Heart right ventricle (tissue), 16 donors: Measurements from ENCODE around the gene GNAT1. TPM values are rescaled to one million over a fixed set of nuclear protein-coding genes. Genes with fewer than 3 reads are reported as not detected.

ENCODE experiments used
- ATAC-seq, 8 donors: fragments of 200-7000 bp; cut with Tn5 transposase; one replicate each; pipeline ENCODE4 v1.9.1; 2020; ENCODE audit warnings: mild to moderate bottlenecking in 8 of 8, moderate library complexity in 8 of 8, moderate number of reproducible peaks in 1 of 8
- DNase-seq, 2 donors: peaks; one replicate each; pipeline ENCODE4 v3.0.0-alpha.2; 2020
- H3K27ac ChIP-seq, 10 donors: fragments of 200-600 bp; sonication (generic) in 2 of 10; one replicate each; pipeline versions ENCODE4 v1.5.0 to v1.8.0; 2020 to 2022; ENCODE audit warnings: mild to moderate bottlenecking in 3 of 10
- H3K27me3 ChIP-seq, 7 donors: fragments of 200-600 bp; one replicate each; pipeline ENCODE4 v1.8.0; 2021 to 2022; ENCODE audit warnings: mild to moderate bottlenecking in 2 of 7
- H3K36me3 ChIP-seq, 9 donors: fragments of 200-600 bp; sonication (generic) in 1 of 9; one replicate each; pipeline versions ENCODE4 v1.5.0 to v1.8.0; 2020 to 2022; ENCODE audit warnings: mild to moderate bottlenecking in 2 of 9
- H3K4me1 ChIP-seq, 9 donors: fragments of 200-600 bp; sonication (generic) in 1 of 9; one replicate each; pipeline versions ENCODE4 v1.5.0 to v1.8.0; 2020 to 2022; ENCODE audit warnings: mild to moderate bottlenecking in 4 of 9
- H3K4me3 ChIP-seq, 10 donors: fragments of 200-600 bp; sonication (generic) in 2 of 10; one replicate each; pipeline versions ENCODE4 v1.5.0 to v1.8.0; 2020 to 2022; ENCODE audit warnings: mild to moderate bottlenecking in 7 of 10, moderate library complexity in 2 of 10
- H3K9me3 ChIP-seq, 11 donors: fragments of 200-600 bp in 10 of 11; sonication (generic) in 2 of 11; one replicate each; pipeline versions ENCODE4 v1.5.0 to v1.8.0; 2013 to 2022; ENCODE audit warnings: mild to moderate bottlenecking in 2 of 11, control low read depth in 1 of 11, moderate library complexity in 1 of 11
- CTCF ChIP-seq, 9 donors: fragments of 200-600 bp; sonication (generic) in 2 of 9; IDR thresholded peaks; one replicate each; pipeline versions ENCODE4 v1.5.0 to v1.8.0; 2021 to 2022; ENCODE audit warnings: antibody characterized with exemption in 9 of 9, mild to moderate bottlenecking in 5 of 9, moderate library complexity in 1 of 9
- WGBS, 2 donors: extraction: QIAGEN DNeasy Blood & Tissue Kit; methylation state at CpG; one replicate each; pipeline ENCODE4 v1.1.7; 2013; ENCODE audit warnings: inconsistent platforms in 1 of 2; 5-methylcytosine and 5-hydroxymethylcytosine counted together
- intact Hi-C, 10 donors: fragments of 100-400 bp; cut with DNase I; formaldehyde crosslinking; loops; one replicate each; pipeline versions ENCODE4 v1.11.1 to v1.14.2; 2022
- polyA plus RNA-seq, 2 donors: library from polyadenylated mRNA; stranded (reverse); fragments of 200-250 nt; gene quantifications; one replicate each; pipeline ENCODE4 v1.2.3, GENCODE V29; 2013
- total RNA-seq, 10 donors: library from RNA; stranded (reverse); fragmentation: NEBNext Ultra II Directional in 3 of 10; extraction: Animal tissue kit (Norgen Biotek cat#: 25700) in 3 of 10; gene quantifications; one replicate each; pipeline versions ENCODE4 v1.2.1 to v1.2.4, GENCODE V29; 2021 to 2023
- donor health status: Arrhythmogenic right ventricular cardiomyopathy.
- donor health status: ischemic (EF 13 %, LVEDD 7.1; RV severe dilation, severe dysfunction).
- donor health status: healthy with polysubstance abuse.
- donor health status: DM: no; HTN: yes; CAD: no.
- donor health status: DM: no; HTN: no; CAD: no.
- donor health status: ischemic (EF 25% LVEDD 6.9; RV normal size, moderate dysfunction).
- donor health status: ischemic (EF 25% LVEDD 5.7; RV mildly dilated, moderate dysfunction).
- donor health status: healthy.
- donor health status: DM: yes; HTN: yes; CAD: no.
- donor health status: Ischemic cardiomyopathy.
- donor health status: ischemic (EF 35%, LVEDD 5.7; RV mildly dilated, moderate dysfunction).
- donor health status: nonischemic (EF 11% LVEDD 7.7; RV severe dilation, severe dysfunction).
- donor health status: DM: yes; HTN: yes; CAD: no.
- donor health status: PGD.
- donor health status: ischemic (EF 29% LVEDD 5.4; RV normal size, mild dysfunction).
- donor health status: nonischemic (EF 23%, LVEDD 6.1; RV moderate dilation, normal function).

GNAT1 gene
- total and polyA plus RNA-seq, 12 donors, result not detected

GRCh38 chr3:50170689-50171088, 20.7 kb upstream of the GNAT1 start:
- intact Hi-C loops, result no loop called here
- Histone ChIP-seq H3K9me3 (no peaks in the 10 kb centered on the region), H3K27ac (peak overlapping the region; percentile 41 to 91 (median 84)), H3K4me1 (peaks cover 41 to 75% (median 66%) of the 10 kb centered on the region in 9 donors), H3K36me3 (peaks cover 0 to 20% (median 5%) of the 10 kb centered on the region in 9 donors), H3K4me3 (peak overlapping the region in 1 of 10 donors; percentile 19), H3K27me3 (no peaks in the 10 kb centered on the region)
- TF ChIP-seq CTCF (IDR thresholded peaks at IDR 0.05), result no peak
- peak; percentile 57 to 84 (median 74) for ATAC-seq
- DNase-seq, result peak; percentile 64 to 85
- WGBS, 2 donors, result 68 to 71% methylated on average over 10 of the region's 10 CpGs

DNA sequence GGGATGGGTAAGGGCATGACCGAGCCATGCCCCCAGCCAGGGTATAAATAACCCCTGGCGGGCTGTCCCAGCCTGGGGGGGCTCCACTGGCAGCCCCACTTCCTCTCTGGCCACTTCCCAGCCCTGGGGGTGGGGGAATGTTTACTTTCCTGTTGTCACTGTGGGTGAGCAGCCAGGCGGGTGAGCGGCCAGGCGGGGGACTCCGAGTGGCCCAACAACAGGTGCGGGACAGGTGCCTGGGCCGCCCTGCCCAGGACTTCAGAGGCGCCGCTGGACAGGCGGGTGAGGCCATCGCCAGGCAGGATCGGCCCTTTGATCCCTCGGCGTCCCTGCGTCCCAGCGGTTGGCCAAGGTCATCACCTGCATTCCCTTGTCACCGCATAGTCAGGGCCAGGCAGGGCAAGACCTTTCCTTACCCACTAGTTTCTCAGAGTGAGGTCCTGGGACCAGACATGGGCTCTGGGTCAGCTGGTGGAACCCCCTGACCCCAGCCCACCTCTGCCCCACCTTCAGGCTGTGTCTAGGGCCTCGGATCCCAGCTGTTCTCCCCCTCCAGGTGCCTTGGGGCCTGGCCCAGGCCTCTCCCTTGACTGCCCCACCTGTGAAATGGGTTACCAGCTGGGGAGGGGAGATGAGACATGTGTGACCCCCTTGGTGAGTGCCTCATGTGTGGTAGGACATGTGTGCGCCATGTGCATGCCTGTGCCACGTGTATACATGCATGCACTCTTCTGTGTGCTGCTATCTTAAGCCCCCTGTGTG, 19.7 kb upstream of the GNAT1 start:
- H3K4me1 ChIP-seq, result peaks cover 33 to 65% (median 56%) of the 10 kb centered on the region in 9 donors
- DNase-seq, result no peak

DNA sequence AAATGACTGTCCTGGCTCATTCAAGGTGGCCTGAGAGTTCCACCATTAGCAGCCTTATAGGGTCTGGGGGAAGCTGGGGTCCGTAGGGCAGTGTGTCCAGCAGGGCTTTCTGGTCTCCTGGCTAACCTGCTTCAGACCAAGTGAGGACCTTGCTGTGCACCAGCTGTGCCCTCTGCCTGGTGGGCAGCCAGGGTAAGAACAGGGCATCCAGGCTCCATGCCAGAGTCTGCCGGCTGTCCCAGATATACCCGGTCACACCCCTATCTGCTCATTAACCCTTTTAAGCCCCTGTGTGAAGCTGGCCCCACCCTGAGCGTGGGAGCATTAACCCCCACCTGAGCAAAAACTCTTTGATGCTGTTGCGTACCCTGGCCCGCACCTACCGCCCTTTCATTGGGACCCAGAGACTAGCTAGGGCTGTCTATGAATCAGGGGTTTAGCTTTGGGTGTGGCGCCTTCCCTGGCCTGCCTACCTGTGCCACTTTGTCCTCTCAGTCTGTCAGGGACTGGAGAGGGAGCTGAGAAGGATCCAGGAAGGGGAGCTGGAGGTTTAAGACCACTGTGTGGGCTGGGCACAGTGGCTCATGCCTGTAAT, 18.7 kb upstream of the GNAT1 start:
- 64 to 65% methylated on average over 8 of the region's 8 CpGs for WGBS, 2 donors
- intact Hi-C loops, result loop anchor here in 1 of 10 donors (1.0 kb wide), 1 partner anchor 15 kb away; no protein-coding TSS in a partner anchor
- H3K9me3 ChIP-seq, result no peaks in the 10 kb centered on the region
- peak overlapping the region in 4 of 10 donors; percentile 23 to 91 (median 78) for H3K27ac ChIP-seq
- peaks cover 0 to 37% (median 5%) of the 10 kb centered on the region in 9 donors for H3K36me3 ChIP-seq
- no peaks in the 10 kb centered on the region for H3K27me3 ChIP-seq
- peak in 5 of 8 donors; percentile 25 to 71 (median 46) for ATAC-seq
- no peak for TF ChIP-seq CTCF (IDR thresholded peaks at IDR 0.05)
- DNase-seq, result peak in 1 of 2 donors; percentile 53
- no peak overlapping the region for H3K4me3 ChIP-seq
- H3K4me1 ChIP-seq, result peaks cover 28 to 55% (median 46%) of the 10 kb centered on the region in 9 donors

More for the DNA sequence above, 19.7 kb upstream of the GNAT1 start:
- peaks cover 0 to 29% (median 5%) of the 10 kb centered on the region in 9 donors for H3K36me3 ChIP-seq
- no peaks in the 10 kb centered on the region for H3K9me3 ChIP-seq
- ATAC-seq, result peak in 3 of 8 donors; percentile 0 to 12 (median 7)
- no peak overlapping the region for H3K4me3 ChIP-seq
- WGBS, 2 donors, result 63 to 76% methylated on average over 21 of the region's 21 CpGs
- H3K27me3 ChIP-seq, result no peaks in the 10 kb centered on the region
- H3K27ac ChIP-seq, result peak overlapping the region in 9 of 10 donors; percentile 73 to 91 (median 82)
- TF ChIP-seq CTCF (IDR thresholded peaks at IDR 0.05), result no peak
- intact Hi-C loops, result loop anchor here in 1 of 10 donors (1.0 kb wide), 1 partner anchor 14 kb away; no protein-coding TSS in a partner anchor

- WGBS, 2 donors, result 85 to 87% methylated on average over 29 of the region's 29 CpGs
Observed at GRCh38 chr3:50173685-50174516, 17.5 kb upstream of the GNAT1 start.

More at GRCh38 chr3:50173685-50174516, 17.5 kb upstream of the GNAT1 start:
- Histone ChIP-seq H3K27me3 (no peaks in the 10 kb centered on the region), H3K27ac (no peak overlapping the region), H3K9me3 (no peaks in the 10 kb centered on the region), H3K4me3 (no peak overlapping the region), H3K4me1 (peaks cover 20 to 43% (median 34%) of the 10 kb centered on the region in 9 donors), H3K36me3 (peaks cover 0 to 37% (median 5%) of the 10 kb centered on the region in 9 donors)
- no peak for ATAC-seq
- DNase-seq, result no peak
- intact Hi-C loops, result no loop called here
- TF ChIP-seq CTCF (IDR thresholded peaks at IDR 0.05), result no peak
